ENCODE data around the gene DYNLT2. TPM values are rescaled to one million over a fixed set of nuclear protein-coding genes. Genes with fewer than 3 reads are reported as not detected.
A peak's percentile ranks its signal among the peaks of the same experiment; 100 is the strongest.

Gene DYNLT2
- total and polyA plus RNA-seq, 7 donors = 0.46 to 2.2 (median 1.9) TPM

GRCh38 chr6:169723991-169724493 is 27.3 kb downstream of the DYNLT2 start:
- no peak for DNase-seq
- H3K4me3 ChIP-seq = peak overlapping the region; percentile 28 to 89 (median 74)
- intact Hi-C loops (cut with DNase I) = loop anchor here (1.0 to 2.0 kb wide), 2 partner anchors 21 to 27 kb away; partner anchors contain the start of genes C6orf120, DYNLT2, ERMARD and WDR27
- 1% methylated on average over 89 of the region's 89 CpGs for WGBS, 2 donors
- H3K9me3 ChIP-seq = no peaks in the 10 kb centered on the region
- peak overlapping the region; percentile 93 to 98 (median 94) for H3K27ac ChIP-seq
- no peaks in the 10 kb centered on the region for H3K27me3 ChIP-seq
- no peaks in the 10 kb centered on the region for H3K36me3 ChIP-seq
- peaks cover 0 to 37% (median 22%) of the 10 kb centered on the region in 4 donors for H3K4me1 ChIP-seq
- no peak for TF ChIP-seq EP300 (IDR thresholded peaks at IDR 0.05)

GRCh38 chr6:169723200-169723909 is 28.0 kb downstream of the DYNLT2 start:
- H3K27me3 ChIP-seq = no peaks in the 10 kb centered on the region
- peak overlapping the region; percentile 50 to 89 (median 74) for H3K4me3 ChIP-seq
- peaks cover 0 to 37% (median 25%) of the 10 kb centered on the region in 4 donors for H3K4me1 ChIP-seq
- H3K36me3 ChIP-seq = no peaks in the 10 kb centered on the region
- TF ChIP-seq POLR2A (IDR thresholded peaks at IDR 0.05) (no peak), POLR2AphosphoS5 (IDR thresholded peaks at IDR 0.05) (peak in 3 of 4 donors; percentile 42 to 51 (median 50))
- TF ChIP-seq, protein P1, sequence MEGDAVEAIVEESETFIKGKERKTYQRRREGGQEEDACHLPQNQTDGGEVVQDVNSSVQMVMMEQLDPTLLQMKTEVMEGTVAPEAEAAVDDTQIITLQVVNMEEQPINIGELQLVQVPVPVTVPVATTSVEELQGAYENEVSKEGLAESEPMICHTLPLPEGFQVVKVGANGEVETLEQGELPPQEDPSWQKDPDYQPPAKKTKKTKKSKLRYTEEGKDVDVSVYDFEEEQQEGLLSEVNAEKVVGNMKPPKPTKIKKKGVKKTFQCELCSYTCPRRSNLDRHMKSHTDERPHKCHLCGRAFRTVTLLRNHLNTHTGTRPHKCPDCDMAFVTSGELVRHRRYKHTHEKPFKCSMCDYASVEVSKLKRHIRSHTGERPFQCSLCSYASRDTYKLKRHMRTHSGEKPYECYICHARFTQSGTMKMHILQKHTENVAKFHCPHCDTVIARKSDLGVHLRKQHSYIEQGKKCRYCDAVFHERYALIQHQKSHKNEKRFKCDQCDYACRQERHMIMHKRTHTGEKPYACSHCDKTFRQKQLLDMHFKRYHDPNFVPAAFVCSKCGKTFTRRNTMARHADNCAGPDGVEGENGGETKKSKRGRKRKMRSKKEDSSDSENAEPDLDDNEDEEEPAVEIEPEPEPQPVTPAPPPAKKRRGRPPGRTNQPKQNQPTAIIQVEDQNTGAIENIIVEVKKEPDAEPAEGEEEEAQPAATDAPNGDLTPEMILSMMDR (IDR thresholded peaks at IDR 0.05) = no peak
- DNase-seq = peak; percentile 91
- 0 to 1% methylated on average over 70 of the region's 70 CpGs for WGBS, 2 donors
- H3K9me3 ChIP-seq = no peaks in the 10 kb centered on the region
- H3K27ac ChIP-seq = peak overlapping the region; percentile 87 to 98 (median 94)
- intact Hi-C loops (cut with DNase I) = loop anchor here (1.0 to 2.0 kb wide), 2 partner anchors 21 to 28 kb away; partner anchors contain the start of genes C6orf120, DYNLT2, ERMARD and WDR27

DNA sequence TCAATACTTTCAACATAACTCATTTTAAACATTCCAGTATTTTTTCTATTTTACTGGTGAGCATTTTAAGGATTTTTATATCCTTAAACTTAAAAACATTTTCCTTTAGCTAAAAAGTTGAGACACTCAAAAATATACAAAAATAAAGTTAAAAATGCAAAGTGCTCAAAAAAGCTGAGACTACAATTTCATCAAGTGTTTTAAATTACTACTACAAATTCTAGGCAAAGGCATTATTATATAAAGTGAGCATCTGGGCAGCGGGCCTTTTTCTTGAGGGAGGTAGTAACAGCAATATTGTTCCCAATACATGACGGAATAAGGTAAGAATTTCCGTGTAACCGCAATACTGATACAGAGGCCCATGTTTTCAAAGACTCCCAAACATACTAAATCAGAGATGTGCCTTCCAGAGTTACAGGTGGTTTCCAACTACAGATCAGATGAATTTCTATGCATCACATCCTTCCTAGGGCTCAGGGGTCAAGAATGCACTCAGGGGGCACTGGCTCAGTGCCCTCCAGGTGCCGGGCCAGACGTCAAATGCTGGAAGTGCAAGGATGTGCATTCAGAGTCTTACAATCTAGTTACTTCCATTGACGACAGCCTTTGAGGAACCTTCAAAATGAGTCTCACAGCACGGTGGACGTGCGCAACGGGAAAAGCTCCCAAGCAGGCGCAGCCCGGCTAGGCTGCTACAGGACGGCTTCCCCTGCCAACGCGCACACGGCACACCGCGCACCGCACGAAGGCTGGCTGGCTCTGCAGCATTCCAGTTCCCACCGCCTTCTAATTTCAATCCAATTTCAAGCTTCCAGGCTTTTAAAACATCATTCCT is 28.8 kb downstream of the DYNLT2 start:
- intact Hi-C loops (cut with DNase I) = loop anchor here (1.0 to 2.0 kb wide), 2 partner anchors 20 to 29 kb away; partner anchors contain the start of genes C6orf120, DYNLT2, ERMARD and WDR27
- WGBS, 2 donors = 1 to 4% methylated on average over 22 of the region's 22 CpGs
- H3K4me3 ChIP-seq = peak overlapping the region; percentile 50 to 89 (median 74)
- peaks cover 0 to 37% (median 25%) of the 10 kb centered on the region in 4 donors for H3K4me1 ChIP-seq
- no peaks in the 10 kb centered on the region for H3K9me3 ChIP-seq
- peaks cover 0 to 2% (median 0%) of the 10 kb centered on the region in 4 donors for H3K36me3 ChIP-seq
- peak; percentile 75 for DNase-seq
- peak overlapping the region; percentile 87 to 98 (median 94) for H3K27ac ChIP-seq
- H3K27me3 ChIP-seq = no peaks in the 10 kb centered on the region
- TF ChIP-seq POLR2AphosphoS5 (IDR thresholded peaks at IDR 0.05) (peak in 2 of 4 donors; percentile 10 to 53), POLR2A (IDR thresholded peaks at IDR 0.05) (no peak), EP300 (IDR thresholded peaks at IDR 0.05) (no peak)
- TF ChIP-seq, protein P1 (IDR thresholded peaks at IDR 0.05) = no peak

DNA sequence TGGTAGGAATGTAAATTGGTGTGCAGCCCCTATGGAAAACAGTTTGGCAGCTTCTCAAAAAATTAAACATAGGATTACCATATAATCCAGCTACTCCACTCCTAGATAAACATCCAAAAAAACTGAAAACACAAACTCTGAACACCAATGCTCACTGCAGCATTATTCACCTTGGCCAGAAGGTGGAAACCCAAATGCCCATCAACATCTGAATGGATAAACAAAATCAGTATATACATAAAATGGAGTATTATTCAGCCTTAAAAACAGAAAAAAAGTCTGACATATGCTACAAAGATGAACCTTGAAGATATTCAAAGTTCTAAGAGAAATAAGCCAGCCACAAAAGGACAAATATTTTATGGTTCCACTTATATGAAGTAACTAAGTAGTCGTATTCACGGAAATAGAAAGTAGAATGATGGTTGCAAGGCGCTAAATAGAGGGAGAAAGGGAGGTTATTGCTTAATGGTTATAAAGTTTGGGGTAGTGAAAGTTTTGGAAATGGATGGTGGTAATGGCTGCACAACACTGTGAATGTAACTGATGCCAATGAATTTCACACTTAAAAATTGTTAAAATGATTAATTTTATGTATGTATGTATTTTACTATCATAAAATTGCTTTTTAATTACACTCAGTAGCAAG is 31.0 kb downstream of the DYNLT2 start:
- intact Hi-C loops (cut with DNase I) = no loop called here

More for the DNA sequence above, 31.0 kb downstream of the DYNLT2 start:
- Histone ChIP-seq H3K4me1 (peaks cover 0 to 32% (median 24%) of the 10 kb centered on the region in 4 donors), H3K27ac (no peak overlapping the region), H3K36me3 (peaks cover 4 to 21% (median 9%) of the 10 kb centered on the region in 4 donors), H3K4me3 (no peak overlapping the region), H3K27me3 (no peaks in the 10 kb centered on the region), H3K9me3 (no peaks in the 10 kb centered on the region)
- 89 to 95% methylated on average over 3 of the region's 3 CpGs for WGBS, 2 donors
- TF ChIP-seq POLR2AphosphoS5 (IDR thresholded peaks at IDR 0.05) (no peak), POLR2A (IDR thresholded peaks at IDR 0.05) (no peak), EP300 (IDR thresholded peaks at IDR 0.05) (no peak)
- TF ChIP-seq, protein P1 (IDR thresholded peaks at IDR 0.05) = no peak
- DNase-seq = no peak
